ENCODE measurements around the gene CISD1. TPM values are rescaled to one million over a fixed set of nuclear protein-coding genes. Genes with fewer than 3 reads are reported as not detected.
"Not testable (repeated sequence)": the region's sequence is repeated elsewhere in the genome, so short reads cannot be mapped to it uniquely, and the experiment has no call there.

CISD1 gene
- total RNA-seq, 2 experiments from 2014 or later: 22.4 to 44.5 TPM

DNA sequence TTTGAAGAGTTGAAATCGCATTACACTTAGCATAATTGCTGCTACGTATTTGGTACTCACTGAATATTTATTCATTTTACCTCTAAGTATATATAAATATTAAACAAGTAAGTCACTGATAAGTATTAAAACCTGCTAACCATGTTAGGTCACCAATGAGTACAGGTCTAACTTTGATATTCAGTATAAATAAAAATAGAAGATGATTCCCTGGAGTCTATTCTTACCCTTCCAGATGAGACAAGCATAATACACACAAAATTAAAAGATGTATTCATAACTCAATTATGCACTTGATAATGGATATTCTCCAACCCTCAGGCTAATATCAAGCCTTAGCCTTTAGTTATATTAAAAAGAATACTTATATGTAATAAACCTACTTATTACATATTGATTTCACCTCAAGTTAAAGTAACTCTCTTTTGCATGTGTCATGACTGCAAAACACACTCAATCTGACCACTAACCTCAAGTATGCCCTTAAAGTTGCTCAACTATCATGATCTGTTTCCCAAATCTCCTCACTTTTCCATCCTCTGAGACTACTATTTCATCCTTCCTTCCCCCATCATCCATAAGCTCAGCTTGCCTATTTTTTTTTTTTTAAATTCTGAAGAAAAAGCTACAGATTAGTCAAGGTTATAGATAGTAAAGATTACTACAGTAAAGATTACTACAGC, 48.1 kb upstream of the CISD1 start:
- CTCF ChIA-PET (ENCODE audit: unreplicated experiment): no interaction called here
- no peak for DNase-seq (ENCODE audit: low spot score)
- TF ChIP-seq EZH2phosphoT487 (IDR thresholded peaks at IDR 0.05; ENCODE audit: borderline replicate concordance, low read depth, low read length): no peak
- TF ChIP-seq, protein P1, sequence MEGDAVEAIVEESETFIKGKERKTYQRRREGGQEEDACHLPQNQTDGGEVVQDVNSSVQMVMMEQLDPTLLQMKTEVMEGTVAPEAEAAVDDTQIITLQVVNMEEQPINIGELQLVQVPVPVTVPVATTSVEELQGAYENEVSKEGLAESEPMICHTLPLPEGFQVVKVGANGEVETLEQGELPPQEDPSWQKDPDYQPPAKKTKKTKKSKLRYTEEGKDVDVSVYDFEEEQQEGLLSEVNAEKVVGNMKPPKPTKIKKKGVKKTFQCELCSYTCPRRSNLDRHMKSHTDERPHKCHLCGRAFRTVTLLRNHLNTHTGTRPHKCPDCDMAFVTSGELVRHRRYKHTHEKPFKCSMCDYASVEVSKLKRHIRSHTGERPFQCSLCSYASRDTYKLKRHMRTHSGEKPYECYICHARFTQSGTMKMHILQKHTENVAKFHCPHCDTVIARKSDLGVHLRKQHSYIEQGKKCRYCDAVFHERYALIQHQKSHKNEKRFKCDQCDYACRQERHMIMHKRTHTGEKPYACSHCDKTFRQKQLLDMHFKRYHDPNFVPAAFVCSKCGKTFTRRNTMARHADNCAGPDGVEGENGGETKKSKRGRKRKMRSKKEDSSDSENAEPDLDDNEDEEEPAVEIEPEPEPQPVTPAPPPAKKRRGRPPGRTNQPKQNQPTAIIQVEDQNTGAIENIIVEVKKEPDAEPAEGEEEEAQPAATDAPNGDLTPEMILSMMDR (conservative IDR thresholded peaks at IDR 0.05; ENCODE audit: low read length): no peak
- Histone ChIP-seq H2AFZ (ENCODE audit: low read length) (no peak overlapping the region), H3K4me1 (ENCODE audit: insufficient read depth, low read length, poor library complexity, severe bottlenecking) (no peaks in the 10 kb centered on the region), H3K4me3 (ENCODE audit: low read depth, low read length, poor library complexity, severe bottlenecking) (no peak overlapping the region), H3K9me2 (ENCODE audit: insufficient read depth, low read length) (no peaks in the 10 kb centered on the region), H4K20me1 (ENCODE audit: insufficient read depth, low read length) (no peaks in the 10 kb centered on the region), H3K9me3 (ENCODE audit: low read length) (no peaks in the 10 kb centered on the region), H3K79me2 (ENCODE audit: insufficient read depth, low read depth, low read length) (no peaks in the 10 kb centered on the region), H3K4me2 (ENCODE audit: low read length) (no peak overlapping the region), H3K36me3 (ENCODE audit: insufficient read depth, low read length) (peaks cover 29% of the 10 kb centered on the region), H3K27ac (ENCODE audit: low read depth, low read length, poor library complexity, severe bottlenecking) (no peak overlapping the region)
- intact Hi-C loops (cut with micrococcal nuclease; ENCODE audit: unreplicated experiment): no loop called here
- POLR2A ChIA-PET: interaction anchor here (0.6 to 1.9 kb wide), 2 partner anchors 19 to 184 kb away, joined by 3 to 4 read pairs; no protein-coding TSS in a partner anchor
- no TSS peak for BruUV-seq (replicated peaks)

DNA sequence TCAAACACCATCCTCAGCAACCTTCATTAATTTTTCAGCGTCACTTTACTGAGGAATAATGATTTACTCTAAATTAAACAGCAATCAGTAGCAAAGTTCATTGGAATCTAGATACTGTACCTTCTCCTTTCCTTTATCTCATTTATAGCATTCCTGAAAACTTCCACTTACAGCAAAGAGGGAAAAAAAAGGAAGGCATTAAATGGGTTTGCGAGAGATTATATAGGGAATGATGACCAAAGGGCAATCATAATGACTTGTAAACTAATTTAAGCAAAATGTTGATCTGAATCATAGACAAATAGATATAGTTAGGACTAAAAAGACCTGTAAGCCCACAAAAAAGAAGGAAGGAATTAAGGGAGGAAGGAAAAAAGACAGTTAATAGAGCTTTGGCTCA, 43.3 kb upstream of the CISD1 start:
- ChIA-PET CTCF (ENCODE audit: unreplicated experiment) (no interaction called here), POLR2A (interaction anchor here (0.6 kb wide), 1 partner anchor 79 kb away, joined by 3 read pairs; no protein-coding TSS in a partner anchor)
- Histone ChIP-seq H3K9me3 (ENCODE audit: low read length) (no peaks in the 10 kb centered on the region), H3K36me3 (ENCODE audit: insufficient read depth, low read length) (peaks cover 64% of the 10 kb centered on the region), H3K9me2 (ENCODE audit: insufficient read depth, low read length) (no peaks in the 10 kb centered on the region), H3K4me1 (ENCODE audit: insufficient read depth, low read length, poor library complexity, severe bottlenecking) (peaks cover 5% of the 10 kb centered on the region), H4K20me1 (ENCODE audit: insufficient read depth, low read length) (no peaks in the 10 kb centered on the region), H3K79me2 (ENCODE audit: insufficient read depth, low read depth, low read length) (no peaks in the 10 kb centered on the region), H3K4me2 (ENCODE audit: low read length) (no peak overlapping the region), H3K27ac (ENCODE audit: low read depth, low read length, poor library complexity, severe bottlenecking) (no peak overlapping the region), H3K4me3 (ENCODE audit: low read depth, low read length, poor library complexity, severe bottlenecking) (no peak overlapping the region), H2AFZ (ENCODE audit: low read length) (no peak overlapping the region)
- intact Hi-C loops (cut with micrococcal nuclease; ENCODE audit: unreplicated experiment): no loop called here
- no peak for TF ChIP-seq EZH2phosphoT487 (IDR thresholded peaks at IDR 0.05; ENCODE audit: borderline replicate concordance, low read depth, low read length)
- TF ChIP-seq, protein P1 (conservative IDR thresholded peaks at IDR 0.05; ENCODE audit: low read length): no peak
- DNase-seq (ENCODE audit: low spot score): no peak
- BruUV-seq (replicated peaks): no TSS peak

DNA sequence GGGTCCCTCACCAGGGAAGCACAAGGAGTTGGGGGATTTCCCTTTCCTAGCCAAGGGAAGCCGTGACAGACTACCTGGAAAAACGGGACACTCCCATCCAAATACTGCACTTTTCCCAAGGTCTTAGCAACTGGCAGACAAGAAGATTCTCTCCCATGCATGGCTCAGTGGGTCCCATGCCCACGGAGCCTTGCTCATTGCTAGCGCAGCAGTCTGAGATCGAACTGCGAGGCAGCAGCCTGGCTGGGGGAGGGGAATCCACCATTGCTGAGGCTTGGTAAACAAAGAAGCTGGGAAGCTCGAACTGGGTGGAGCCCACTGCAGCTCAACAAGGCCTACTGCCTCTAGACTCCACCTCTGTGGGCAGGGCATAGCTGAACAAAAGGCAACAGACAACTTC, 39.1 kb upstream of the CISD1 start:
- peaks cover 59% of the 10 kb centered on the region for H3K36me3 ChIP-seq (ENCODE audit: insufficient read depth, low read length)
- H2AFZ ChIP-seq (ENCODE audit: low read length); CTCF ChIA-PET (ENCODE audit: unreplicated experiment); H3K4me1 ChIP-seq (ENCODE audit: insufficient read depth, low read length, poor library complexity, severe bottlenecking); intact Hi-C loops (cut with micrococcal nuclease; ENCODE audit: unreplicated experiment); H3K27ac ChIP-seq (ENCODE audit: low read depth, low read length, poor library complexity, severe bottlenecking); H3K9me2 ChIP-seq (ENCODE audit: insufficient read depth, low read length); H3K4me2 ChIP-seq (ENCODE audit: low read length); DNase-seq (ENCODE audit: low spot score); BruUV-seq (replicated peaks); H3K9me3 ChIP-seq (ENCODE audit: low read length); H4K20me1 ChIP-seq (ENCODE audit: insufficient read depth, low read length); H3K4me3 ChIP-seq (ENCODE audit: low read depth, low read length, poor library complexity, severe bottlenecking); H3K79me2 ChIP-seq (ENCODE audit: insufficient read depth, low read depth, low read length): not testable (repeated sequence)
- POLR2A ChIA-PET: interaction anchor here (0.6 to 0.7 kb wide), 2 partner anchors 30 to 33 kb away, joined by 3 to 4 read pairs; no protein-coding TSS in a partner anchor
